HepG2 (cell line): ENCODE results near the gene LIPT2. TPM values are rescaled to one million over a fixed set of nuclear protein-coding genes. Genes with fewer than 3 reads are reported as not detected.

ENCODE experiments used
- ATAC-seq: fragments of 200-7000 bp; cut with Tn5 transposase; 3 replicates; pipeline ENCODE4 v1.9.1; 2020; ENCODE audit warnings: mild to moderate bottlenecking, moderate library complexity
- BruUV-seq: library from RNA; stranded (reverse); fragments of 400-500 nt; replicated peaks from 2 replicates; lab custom pipeline; 2021; lab: Mats Ljungman, UMichigan
- CTCF ChIA-PET: fragments of 300-600 bp; formaldehyde crosslinking; extraction: SDS; loops from one replicate; lab custom pipeline; 2021; ENCODE audit warnings: low total read pairs, inconsistent platforms, low intra/inter-chr PET ratio; lab: Yijun Ruan, JAX
- POLR2A ChIA-PET: fragments of 350-600 bp; sonication (Branson Sonifier 250); formaldehyde crosslinking; loops from one replicate; lab custom pipeline; 2020; ENCODE audit warnings: antibody characterized with exemption, inconsistent platforms; lab: Yijun Ruan, JAX
- DNase-seq: peaks from one replicate; pipeline ENCODE4 v3.0.0-alpha.2; 2015; ENCODE audit warnings: low spot score
- FAIRE-seq: peaks from 3 replicates; lab custom pipeline; 2011; peaks lifted over from hg19 to GRCh38; lab: Jason Lieb, UNC
- H2AFZ ChIP-seq: one replicate; pipeline ENCODE4 v1.6.1; 2011; ENCODE audit warnings: low read length, inconsistent platforms
- H3K27ac ChIP-seq: fragments of 300-600 bp; 3 replicates; pipeline ENCODE4 v1.8.0; 2011; ENCODE audit warnings: mixed run types, mild to moderate bottlenecking, mixed read lengths, low read length, inconsistent platforms; ENCODE audit not compliant: insufficient read depth; ENCODE audit errors: extremely low read length
- H3K27me3 ChIP-seq, 2 experiments: fragments of 200-600 bp in 1 of 2; 2 replicates in 1 of 2; 3 replicates in 1 of 2; pipeline versions ENCODE4 v1.6.0 to v1.8.0; 2011; ENCODE audit warnings: low read length in 2 of 2, mild to moderate bottlenecking in 2 of 2, moderate library complexity in 2 of 2, inconsistent platforms in 1 of 2; ENCODE audit not compliant: insufficient read depth in 2 of 2, control insufficient read depth in 1 of 2
- H3K36me3 ChIP-seq, 2 experiments: fragments of 200-600 bp in 1 of 2; replicated peaks in 1 of 2; 2 replicates in 1 of 2; 3 replicates in 1 of 2; pipeline versions ENCODE4 v1.5.1 to v1.8.0; 2011; ENCODE audit warnings: low read length in 2 of 2, inconsistent platforms in 1 of 2; ENCODE audit not compliant: insufficient read depth in 2 of 2, control insufficient read depth in 1 of 2
- H3K4me1 ChIP-seq: 2 replicates; pipeline ENCODE4 v1.5.1; 2012; ENCODE audit warnings: low read length, inconsistent platforms; ENCODE audit not compliant: insufficient read depth
- H3K4me2 ChIP-seq: 2 replicates; pipeline ENCODE4 v1.6.0; 2011; ENCODE audit warnings: low read depth, low read length, inconsistent platforms
- H3K4me3 ChIP-seq, 3 experiments: fragments of 200-600 bp in 1 of 3; sonication (generic), shearing (Covaris generic) in 1 of 3; replicated peaks in 1 of 3; 2 replicates each; pipeline ENCODE4 v1.5.1; 2011 to 2016; ENCODE audit warnings: low read length in 3 of 3, inconsistent platforms in 2 of 3, low read depth in 2 of 3, mild to moderate bottlenecking in 2 of 3, control low read depth in 1 of 3, mixed read lengths in 1 of 3; ENCODE audit not compliant: insufficient read depth in 1 of 3
- H3K79me2 ChIP-seq: one replicate; pipeline ENCODE4 v1.6.1; 2011; ENCODE audit warnings: low read length, inconsistent platforms; ENCODE audit not compliant: insufficient read depth
- H3K9ac ChIP-seq: 2 replicates; pipeline ENCODE4 v1.6.0; 2011; ENCODE audit warnings: mild to moderate bottlenecking, low read depth, low read length, inconsistent platforms; ENCODE audit not compliant: insufficient read depth
- H3K9me3 ChIP-seq: 2 replicates; pipeline ENCODE4 v1.5.1; 2012; ENCODE audit warnings: mild to moderate bottlenecking, low read length
- H4K20me1 ChIP-seq: 2 replicates; pipeline ENCODE4 v1.6.0; 2011; ENCODE audit warnings: inconsistent platforms, mild to moderate bottlenecking, low read length, moderate library complexity; ENCODE audit not compliant: insufficient read depth
- CCDC6 ChIP-seq: sonication (generic); formaldehyde crosslinking; IDR thresholded peaks from 2 replicates; pipeline ENCODE4 v1.8.1; 2022; ENCODE audit warnings: mild to moderate bottlenecking, missing genetic modification reagents, moderate library complexity
- CHD2 ChIP-seq: IDR thresholded peaks from 2 replicates; pipeline ENCODE4 v1.6.1; 2011; ENCODE audit warnings: low read depth, low read length, improper control_type of control experiment
- E2F1 ChIP-seq: sonication (generic); formaldehyde crosslinking; IDR thresholded peaks from 2 replicates; pipeline ENCODE4 v1.5.0; 2020; ENCODE audit warnings: missing genetic modification reagents
- FOXM1 ChIP-seq: sonication (generic); formaldehyde crosslinking; IDR thresholded peaks from 2 replicates; pipeline ENCODE4 v1.5.0; 2020; ENCODE audit warnings: missing genetic modification reagents
- KDM6A ChIP-seq: IDR thresholded peaks from 2 replicates; pipeline ENCODE4 v1.6.1; 2016; ENCODE audit warnings: low read depth
- MAFF ChIP-seq: IDR thresholded peaks from 2 replicates; pipeline ENCODE4 v1.6.1; 2011; ENCODE audit warnings: low read depth, low read length, improper control_type of control experiment
- MAFK ChIP-seq, 2 experiments: IDR thresholded peaks in 1 of 2; conservative IDR thresholded peaks in 1 of 2; 2 replicates each; pipeline ENCODE4 v1.6.1; 2011; ENCODE audit warnings: improper control_type of control experiment in 2 of 2, low read length in 2 of 2
- MATR3 ChIP-seq: sonication (generic); formaldehyde crosslinking; IDR thresholded peaks from 2 replicates; pipeline ENCODE4 v1.4.0; 2020; ENCODE audit warnings: missing genetic modification reagents
- MNT ChIP-seq: fragments of 450-650 bp; IDR thresholded peaks from 2 replicates; pipeline ENCODE4 v1.6.1; 2016
- NFE2L2 ChIP-seq: fragments of 150-350 bp; IDR thresholded peaks from 2 replicates; pipeline ENCODE4 v1.6.1; 2014; ENCODE audit warnings: low read length
- PTBP1 ChIP-seq: fragments of 200-400 bp; formaldehyde crosslinking; IDR thresholded peaks from 2 replicates; pipeline ENCODE4 v1.6.1; 2018; ENCODE audit warnings: low read length, low read depth; ENCODE audit not compliant: poor library complexity, severe bottlenecking
- RARA ChIP-seq: IDR thresholded peaks from 2 replicates; pipeline ENCODE4 v1.6.1; 2016; ENCODE audit warnings: missing genetic modification reagents, missing compliant biosample characterization
- ZMAT5 ChIP-seq: sonication (generic); formaldehyde crosslinking; IDR thresholded peaks from 2 replicates; pipeline ENCODE4 v1.5.0; 2020; ENCODE audit warnings: mild to moderate bottlenecking, low read depth, missing genetic modification reagents, borderline replicate concordance
- ZNF274 ChIP-seq: sonication (generic); formaldehyde crosslinking; IDR thresholded peaks from 2 replicates; pipeline ENCODE4 v1.5.1; 2020; ENCODE audit warnings: mild to moderate bottlenecking, missing genetic modification reagents
- ZNF564 ChIP-seq: sonication (generic); formaldehyde crosslinking; IDR thresholded peaks from 2 replicates; pipeline ENCODE4 v1.8.1; 2023; ENCODE audit warnings: mild to moderate bottlenecking, missing genetic modification reagents
- ZNF775 ChIP-seq: sonication (generic); formaldehyde crosslinking; IDR thresholded peaks from 2 replicates; pipeline ENCODE4 v1.4.0; 2020; ENCODE audit warnings: missing genetic modification reagents, mild to moderate bottlenecking, moderate library complexity, borderline replicate concordance
- ZNF879 ChIP-seq: sonication (generic); formaldehyde crosslinking; IDR thresholded peaks from 2 replicates; pipeline ENCODE4 v1.8.1; 2023; ENCODE audit warnings: missing genetic modification reagents
- WGBS: methylation state at CpG from one replicate; pipeline ENCODE4 v1.1.6; 2017; ENCODE audit warnings: low lambda C conversion rate; 5-methylcytosine and 5-hydroxymethylcytosine counted together
- in situ Hi-C: cut with HindIII; loops from 2 replicates; pipeline ENCODE4 v1.10.0; 2017; ENCODE audit warnings: low pct_unique_long_range_greater_than_20kb; ENCODE audit not compliant: extremely low pct_ligation_motif_present
- intact Hi-C: fragments of 100-400 bp; cut with micrococcal nuclease; formaldehyde crosslinking; loops from one replicate; pipeline ENCODE4 v1.10.0; 2022; ENCODE audit not compliant: unreplicated experiment
- polyA plus RNA-seq, 8 experiments: library from polyadenylated mRNA; depleted of rRNA in 3 of 8; stranded (reverse) in 7 of 8; unstranded in 1 of 8; fragments of >200 nt; fragmentation: Illumina TruSeq in 4 of 8; extraction: Trizol in 4 of 8; gene quantifications; 2 replicates each; pipeline versions ENCODE4 v1.2.1 to v1.2.3, GENCODE V29; 2011 to 2016; ENCODE audit warnings: low read depth in 4 of 8, missing spikeins in 1 of 8, mixed read lengths in 1 of 8; ENCODE audit not compliant: insufficient read depth in 1 of 8
- total RNA-seq, 5 experiments: library from RNA; depleted of rRNA; stranded (reverse); fragments of >200 nt; fragmentation: Illumina TruSeq; extraction: Trizol; gene quantifications; 2 replicates each; pipeline ENCODE4 v1.2.3, GENCODE V29; 2016; ENCODE audit warnings: low read depth in 1 of 5

LIPT2 gene
- total and polyA plus RNA-seq, 2 of the 13 experiments (the other 11 are each of a cell fraction or from before 2014, with no cell fraction given): 3.0 to 5.6 TPM

- TF ChIP-seq E2F1: no peak
Observed at GRCh38 chr11:74462009-74462408, 31.5 kb downstream of the LIPT2 start (continued).

GRCh38 chr11:74460481-74461154, 32.9 kb downstream of the LIPT2 start:
- Histone ChIP-seq H3K79me2 (no peaks in the 10 kb centered on the region), H3K9ac (no peak overlapping the region), H3K4me1 (peaks cover 47% of the 10 kb centered on the region), H3K27ac (no peak overlapping the region)
- ATAC-seq: no peak
- in situ Hi-C loops: loop anchor here (10.0 kb wide), 1 partner anchor 94 kb away; no protein-coding TSS in a partner anchor
- no peak for FAIRE-seq
- no TSS peak for BruUV-seq
- TF ChIP-seq KDM6A (CRISPR knock-in tag) (no peak), NFE2L2 (0 out of 2 replicates have a peak, but pooled peaks have one; percentile 34), ZNF564 (CRISPR knock-in tag) (no peak), RARA (CRISPR knock-in tag) (no peak), MNT (no peak), ZNF775 (CRISPR knock-in tag) (no peak), ZNF274 (CRISPR knock-in tag) (no peak), CHD2 (no peak), MAFF (0 out of 2 replicates have a peak, but pooled peaks have one; percentile 22), FOXM1 (CRISPR knock-in tag) (no peak), PTBP1 (no peak), ZNF879 (CRISPR knock-in tag) (no peak), MAFK (conservative IDR thresholded peaks at IDR 0.05 in 1 of 2, IDR thresholded peaks at IDR 0.05 in 1 of 2; ENCODE audit: low read length in 2 of 2) (peak; percentile 50 to 59; a peak in 3 of 4 replicates), ZMAT5 (CRISPR knock-in tag) (no peak), MATR3 (no peak), CCDC6 (no peak)
- TF ChIP-seq, all 625 proteins: peak for 3
- Histone ChIP-seq H3K27me3 (no peaks in the 10 kb centered on the region), H4K20me1 (no peaks in the 10 kb centered on the region), H3K4me2 (0 out of 2 replicates have a peak overlapping the region, but pooled peaks have one; percentile 8), H3K9me3 (no peaks in the 10 kb centered on the region), H2AFZ (no peak overlapping the region), H3K36me3 (no peaks in the 10 kb centered on the region), H3K4me3 (no peak overlapping the region)
- CTCF ChIA-PET: no interaction called here
- POLR2A ChIA-PET: interaction anchor here (4.8 kb wide), 1 partner anchor 33 kb away, joined by 22 read pairs; the partner anchor contains the start of gene LIPT2
- 94% methylated on average over 2 of the region's 2 CpGs for WGBS
- intact Hi-C loops: no loop called here
- no peak for DNase-seq
